GM12872 (cell line): ENCODE measurements around the gene CFAP68.

ENCODE experiments used
- TF ChIP-seq, protein P1 (sequence below): IDR thresholded peaks from 3 replicates; pipeline ENCODE4 v1.5.1; 2011; ENCODE audit warnings: low read depth, mild to moderate bottlenecking, low read length, moderate library complexity; ENCODE audit not compliant: insufficient read depth

CFAP68 gene

DNA sequence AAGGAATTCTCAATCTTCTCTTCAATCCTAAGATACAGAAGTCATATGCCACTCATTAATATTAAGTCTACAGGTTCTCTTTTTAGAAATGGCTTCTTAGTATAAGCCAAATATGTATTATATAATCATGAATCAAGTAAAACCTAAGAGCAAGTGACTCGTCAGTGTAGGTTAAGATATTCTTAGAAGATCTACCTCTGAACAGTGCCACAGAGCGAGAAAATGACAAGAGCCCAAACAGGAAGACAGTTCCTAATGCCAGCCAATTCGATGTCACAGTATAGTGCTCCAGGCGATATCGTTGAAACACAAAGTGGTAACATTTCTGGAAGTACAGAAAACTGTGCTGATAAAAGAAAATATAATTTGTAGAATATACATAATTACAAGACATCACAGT is 41.3 kb upstream of the CFAP68 start:
- TF ChIP-seq, protein P1, sequence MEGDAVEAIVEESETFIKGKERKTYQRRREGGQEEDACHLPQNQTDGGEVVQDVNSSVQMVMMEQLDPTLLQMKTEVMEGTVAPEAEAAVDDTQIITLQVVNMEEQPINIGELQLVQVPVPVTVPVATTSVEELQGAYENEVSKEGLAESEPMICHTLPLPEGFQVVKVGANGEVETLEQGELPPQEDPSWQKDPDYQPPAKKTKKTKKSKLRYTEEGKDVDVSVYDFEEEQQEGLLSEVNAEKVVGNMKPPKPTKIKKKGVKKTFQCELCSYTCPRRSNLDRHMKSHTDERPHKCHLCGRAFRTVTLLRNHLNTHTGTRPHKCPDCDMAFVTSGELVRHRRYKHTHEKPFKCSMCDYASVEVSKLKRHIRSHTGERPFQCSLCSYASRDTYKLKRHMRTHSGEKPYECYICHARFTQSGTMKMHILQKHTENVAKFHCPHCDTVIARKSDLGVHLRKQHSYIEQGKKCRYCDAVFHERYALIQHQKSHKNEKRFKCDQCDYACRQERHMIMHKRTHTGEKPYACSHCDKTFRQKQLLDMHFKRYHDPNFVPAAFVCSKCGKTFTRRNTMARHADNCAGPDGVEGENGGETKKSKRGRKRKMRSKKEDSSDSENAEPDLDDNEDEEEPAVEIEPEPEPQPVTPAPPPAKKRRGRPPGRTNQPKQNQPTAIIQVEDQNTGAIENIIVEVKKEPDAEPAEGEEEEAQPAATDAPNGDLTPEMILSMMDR: no peak

DNA sequence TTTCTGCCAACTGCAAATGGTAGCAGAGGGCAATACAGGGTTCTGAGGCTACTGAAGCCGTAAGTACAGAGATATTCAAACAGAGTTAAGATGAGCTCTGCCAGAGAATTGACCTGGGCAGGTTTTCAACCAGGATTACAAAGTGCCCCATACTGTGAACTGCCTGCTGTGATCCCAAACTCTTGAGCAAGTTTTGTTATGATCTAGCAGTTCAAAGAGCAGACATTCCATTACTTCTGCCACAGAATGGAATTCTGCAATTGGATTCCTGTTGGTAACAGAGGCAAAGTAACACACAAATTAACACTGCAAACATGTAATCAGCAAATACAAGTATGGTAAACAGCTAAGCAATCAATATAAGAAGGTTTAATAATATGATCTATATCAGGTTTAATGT is 39.2 kb upstream of the CFAP68 start:
- TF ChIP-seq, protein P1: no peak

DNA sequence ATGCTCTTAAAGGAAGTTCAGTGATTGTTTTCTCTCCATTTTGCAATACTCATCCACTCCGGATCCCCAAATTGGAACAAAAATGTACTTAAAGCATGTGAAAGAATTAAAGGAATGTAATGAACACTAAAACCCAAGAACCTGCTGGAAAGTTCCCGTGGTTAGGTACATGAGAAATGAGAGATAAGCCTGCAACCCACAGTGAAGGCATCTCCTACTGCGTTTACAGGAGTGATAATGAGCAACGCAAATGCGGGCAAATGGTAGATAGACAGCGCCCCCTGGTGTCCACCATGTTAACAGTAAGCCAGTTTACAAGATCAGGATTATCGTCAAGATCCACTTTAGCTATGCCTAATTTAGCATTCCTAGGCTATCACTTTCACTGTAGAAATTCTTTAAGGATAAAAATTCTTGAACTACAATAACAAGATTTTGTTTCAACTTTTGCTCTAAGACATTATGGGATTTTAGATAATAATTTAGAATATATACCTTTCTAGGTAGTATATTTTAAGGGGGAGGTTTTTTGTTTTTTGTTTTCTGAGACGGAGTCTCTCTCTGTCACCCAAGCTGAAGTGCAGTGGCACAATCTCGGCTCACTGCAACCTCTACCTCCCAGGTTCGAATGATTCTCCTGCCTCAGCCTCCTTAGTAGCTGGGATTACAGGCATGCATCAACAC is 37.8 kb upstream of the CFAP68 start:
- TF ChIP-seq, protein P1: peak; percentile 80

DNA sequence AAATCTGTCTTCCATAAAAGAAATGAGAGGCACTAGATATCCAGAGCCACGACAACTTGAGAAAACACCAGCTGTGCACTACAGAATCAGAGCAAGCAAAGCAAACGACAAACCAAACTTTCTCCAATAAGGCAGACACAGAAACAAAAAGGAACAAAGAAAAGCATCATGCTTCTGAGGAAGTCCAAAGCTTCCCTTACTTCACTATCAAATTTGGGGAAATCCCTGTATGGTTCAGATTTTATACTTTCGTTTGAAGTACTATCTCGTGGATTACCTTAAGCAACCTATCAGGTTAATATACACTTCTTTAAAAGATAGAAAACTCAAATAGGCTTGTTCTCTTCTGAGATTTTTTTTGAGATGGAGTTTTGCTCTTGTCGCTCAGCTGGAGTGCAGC is 35.7 kb upstream of the CFAP68 start:
- TF ChIP-seq, protein P1: no peak

DNA sequence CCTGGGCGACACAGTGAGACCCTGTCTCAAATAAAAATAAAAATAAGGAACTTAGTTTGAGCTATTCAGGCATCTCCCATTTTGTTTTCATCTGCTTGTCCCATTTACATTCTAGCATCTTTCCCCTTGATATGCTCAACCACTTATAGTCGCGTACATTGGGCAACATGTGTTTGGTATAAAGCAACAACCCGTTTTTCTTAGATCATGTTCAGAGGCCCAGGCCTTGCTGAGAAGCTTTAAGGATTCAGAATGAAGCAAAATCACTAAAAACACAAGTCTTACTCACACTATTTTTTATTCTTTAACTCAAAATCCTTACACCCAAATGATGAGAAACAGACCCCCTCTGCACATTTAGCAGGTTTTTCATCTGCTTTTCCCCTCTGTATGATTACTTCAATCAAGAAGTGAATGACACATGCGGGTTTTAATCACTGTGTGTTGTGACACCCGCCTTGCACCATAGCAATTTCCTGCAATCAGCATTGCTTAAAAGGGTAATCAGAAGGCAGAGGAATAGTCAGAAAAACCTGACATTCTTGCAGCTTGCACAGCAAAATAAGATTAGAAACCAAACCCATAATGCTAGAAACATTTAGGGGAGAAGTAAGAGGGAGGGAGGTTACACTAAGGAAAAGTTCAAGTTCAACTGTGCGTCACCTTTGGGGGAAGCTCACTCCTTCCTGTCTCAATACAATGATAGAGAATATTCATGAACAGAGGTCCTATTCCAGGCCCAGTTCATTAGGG is 33.9 kb upstream of the CFAP68 start:
- TF ChIP-seq, protein P1: no peak

DNA sequence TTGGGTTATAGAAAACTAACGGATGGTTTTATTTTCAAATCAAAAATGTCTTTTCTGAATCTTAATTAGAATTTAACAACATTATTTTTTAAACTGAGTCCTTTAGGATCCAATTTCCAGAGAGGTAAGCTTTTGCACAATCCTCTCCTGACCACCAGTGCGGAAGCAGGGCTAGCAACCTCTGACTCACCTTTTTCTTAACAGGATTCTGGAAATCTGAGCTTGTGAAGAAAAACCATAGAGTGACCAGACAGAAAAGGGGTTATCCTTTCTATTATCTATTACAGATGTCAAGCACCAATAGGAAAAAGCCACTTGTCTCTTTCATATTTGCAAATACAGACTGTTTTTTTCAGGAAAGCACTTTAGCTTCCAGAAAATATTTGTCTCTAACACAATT is 33.3 kb upstream of the CFAP68 start:
- TF ChIP-seq, protein P1: no peak

DNA sequence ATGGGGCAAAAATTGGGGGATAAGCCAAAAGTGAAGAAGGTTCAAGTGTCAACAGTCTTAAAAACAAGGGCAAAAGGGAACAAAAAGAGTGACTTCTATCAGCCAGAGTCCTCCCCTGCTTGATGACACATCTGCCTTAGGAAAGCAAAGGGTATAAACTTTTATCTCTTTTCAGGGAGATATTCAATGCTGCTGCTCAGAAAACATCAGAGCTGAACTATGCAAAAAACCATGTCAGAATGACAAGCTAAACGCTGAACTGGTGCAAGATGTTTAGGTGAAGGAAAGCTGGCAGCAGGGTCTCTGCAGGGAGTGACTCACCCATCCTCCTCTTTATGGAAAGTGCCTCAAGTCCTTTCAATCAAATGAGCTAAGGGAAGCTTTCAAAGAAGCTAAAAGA is 32.7 kb upstream of the CFAP68 start:
- TF ChIP-seq, protein P1: no peak
